ENCODE results near the gene MRPL43. TPM values are rescaled to one million over a fixed set of nuclear protein-coding genes. Genes with fewer than 3 reads are reported as not detected.

Gene MRPL43
- total and polyA plus RNA-seq, 2 experiments from 2014 or later: 60.4 to 126 TPM

- no peak for TF ChIP-seq ETS1 (IDR thresholded peaks at IDR 0.05)
- no peak for TF ChIP-seq ZNF114 (CRISPR knock-in tag; IDR thresholded peaks at IDR 0.05)
- TF ChIP-seq, protein P1, sequence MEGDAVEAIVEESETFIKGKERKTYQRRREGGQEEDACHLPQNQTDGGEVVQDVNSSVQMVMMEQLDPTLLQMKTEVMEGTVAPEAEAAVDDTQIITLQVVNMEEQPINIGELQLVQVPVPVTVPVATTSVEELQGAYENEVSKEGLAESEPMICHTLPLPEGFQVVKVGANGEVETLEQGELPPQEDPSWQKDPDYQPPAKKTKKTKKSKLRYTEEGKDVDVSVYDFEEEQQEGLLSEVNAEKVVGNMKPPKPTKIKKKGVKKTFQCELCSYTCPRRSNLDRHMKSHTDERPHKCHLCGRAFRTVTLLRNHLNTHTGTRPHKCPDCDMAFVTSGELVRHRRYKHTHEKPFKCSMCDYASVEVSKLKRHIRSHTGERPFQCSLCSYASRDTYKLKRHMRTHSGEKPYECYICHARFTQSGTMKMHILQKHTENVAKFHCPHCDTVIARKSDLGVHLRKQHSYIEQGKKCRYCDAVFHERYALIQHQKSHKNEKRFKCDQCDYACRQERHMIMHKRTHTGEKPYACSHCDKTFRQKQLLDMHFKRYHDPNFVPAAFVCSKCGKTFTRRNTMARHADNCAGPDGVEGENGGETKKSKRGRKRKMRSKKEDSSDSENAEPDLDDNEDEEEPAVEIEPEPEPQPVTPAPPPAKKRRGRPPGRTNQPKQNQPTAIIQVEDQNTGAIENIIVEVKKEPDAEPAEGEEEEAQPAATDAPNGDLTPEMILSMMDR (conservative IDR thresholded peaks at IDR 0.05; ENCODE audit: low read depth in 2 of 2): peak; percentile 53 to 56
Measured at GRCh38 chr10:101011517-101012423, 24.5 kb upstream of the MRPL43 start (continued).

- peaks cover 14% of the 10 kb centered on the region; the same call in 1 of the 2 replicates for H3K4me1 ChIP-seq (ENCODE audit: insufficient read depth)
- H3K36me3 Mint-ChIP-seq (ENCODE audit: low read depth): peaks cover 10% of the 10 kb centered on the region
- peaks cover 10% of the 10 kb centered on the region; the same call in 1 of the 2 replicates for H3K27me3 ChIP-seq (ENCODE audit: insufficient read depth)
- H3K9me3 Mint-ChIP-seq: no peaks in the 10 kb centered on the region; the same call in 2 of the 3 replicates
- H3K4me2 ChIP-seq: no peak overlapping the region
- no peak overlapping the region for H3K27ac Mint-ChIP-seq
- H3K4me3 Mint-ChIP-seq: no peak overlapping the region
- no peak for TF ChIP-seq EZH2phosphoT487 (IDR thresholded peaks at IDR 0.05; ENCODE audit: unreplicated experiment)
- TF ChIP-seq, protein P1 (conservative IDR thresholded peaks at IDR 0.05; ENCODE audit: low read depth in 2 of 2): 0 out of 4 replicates have a peak, but pooled peaks of 1 of the 2 experiments have one; percentile 12
- no peaks in the 10 kb centered on the region for H3K36me3 ChIP-seq (ENCODE audit: insufficient read depth)
- H3K79me2 ChIP-seq (replicated peaks; ENCODE audit: insufficient read depth): no peaks in the 10 kb centered on the region
- peaks cover 28% of the 10 kb centered on the region for H3K27me3 Mint-ChIP-seq (ENCODE audit: insufficient read depth, low read depth, poor library complexity)
- H3F3A ChIP-seq (replicated peaks; ENCODE audit: low read depth): 0 out of 2 replicates have a peak, but pooled peaks cover 4% of the 10 kb centered on the region
- H4K20me1 ChIP-seq (replicated peaks; ENCODE audit: insufficient read depth): no peaks in the 10 kb centered on the region
- H2AFZ ChIP-seq: no peak overlapping the region
- no peaks in the 10 kb centered on the region for H3K9me2 ChIP-seq (ENCODE audit: insufficient read depth)
- peaks cover 26% of the 10 kb centered on the region for H3K4me1 Mint-ChIP-seq
- no peak for DNase-seq (ENCODE audit: low spot score)
- no peak overlapping the region for H3K27ac ChIP-seq (ENCODE audit: low read depth)
- ATAC-seq: no peak
- no peak overlapping the region for H3K4me3 ChIP-seq
Measured at GRCh38 chr10:101010329-101010728, 23.0 kb upstream of the MRPL43 start.
